GM04504 (cell line): ENCODE measurements around the gene MAGEA9B.
"Not testable (repeated sequence)": the region's sequence is repeated elsewhere in the genome, so short reads cannot be mapped to it uniquely, and the experiment has no call there.

Experiments
- DNase-seq: peaks from one replicate; pipeline ENCODE4 v3.0.0-alpha.2; 2012; ENCODE audit warnings: low read depth

The MAGEA9B gene

DNA sequence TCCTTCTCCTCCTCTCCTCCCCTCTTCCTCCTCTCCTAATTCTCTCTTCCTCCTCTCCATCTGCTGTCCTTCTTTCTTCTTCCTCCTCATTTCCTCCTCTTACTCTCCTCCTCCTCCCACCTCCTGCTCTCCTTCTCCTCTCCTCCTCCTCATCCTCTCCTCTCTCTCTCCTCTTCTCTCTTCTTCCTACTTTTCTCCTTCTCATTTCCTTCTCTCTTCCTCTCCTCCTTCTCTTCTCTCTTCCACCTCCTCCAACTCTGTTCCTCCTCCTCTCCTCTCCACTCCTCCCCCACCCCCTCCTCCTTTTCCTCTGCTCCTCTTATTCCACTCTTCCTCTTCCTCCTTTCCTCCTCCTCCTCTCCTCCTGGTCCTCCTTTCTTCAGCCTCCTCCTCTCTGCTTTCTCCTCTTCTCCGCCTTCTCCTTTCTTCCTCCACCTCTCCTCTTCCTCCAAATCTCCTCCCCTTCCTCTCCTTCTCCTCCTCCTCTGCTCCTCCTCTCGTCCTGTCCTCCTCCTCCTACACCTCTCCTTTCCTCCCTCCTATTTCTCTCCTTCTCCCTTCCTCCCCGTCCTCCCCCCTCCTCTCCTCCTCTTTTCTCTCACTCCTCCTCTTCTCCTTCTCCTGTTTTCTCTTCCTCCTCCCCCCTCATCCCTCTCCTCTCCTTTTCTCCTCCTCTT, 52.2 kb downstream of the MAGEA9B start:
- DNase-seq = not testable (repeated sequence)

DNA sequence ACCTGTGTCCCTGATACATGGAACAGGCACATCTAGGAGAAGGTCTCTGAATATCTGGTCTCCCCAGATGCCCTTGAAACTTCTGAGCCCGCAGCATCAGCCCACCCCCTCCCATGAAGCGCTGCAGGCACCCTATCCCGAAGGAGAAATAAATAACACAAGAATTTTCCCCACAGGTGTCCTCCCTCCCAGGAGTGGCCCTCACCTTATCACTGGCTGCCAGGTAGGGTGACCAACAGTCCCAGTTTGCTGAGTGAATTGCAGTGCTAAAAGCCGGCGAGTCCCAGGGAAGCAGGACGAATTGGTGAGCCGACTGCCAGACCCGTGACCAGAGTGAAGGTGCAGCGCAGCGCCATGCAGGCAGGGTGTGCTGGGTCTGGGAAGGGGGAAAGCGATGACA, 53.3 kb downstream of the MAGEA9B start:
- not testable (repeated sequence) for DNase-seq

GRCh38 chrX:149532868-149533267, 54.4 kb downstream of the MAGEA9B start:
- DNase-seq = not testable (repeated sequence)
